Renal pelvis (tissue), 4 donors: ENCODE results near the gene STRA8. TPM values are rescaled to one million over a fixed set of nuclear protein-coding genes. Genes with fewer than 3 reads are reported as not detected.

Experiments used
- DNase-seq: peaks from one replicate; pipeline ENCODE4 v3.0.0-alpha.2; 2013
- polyA plus RNA-seq, 3 donors: library from polyadenylated mRNA; unstranded; fragments of 120-200 nt; gene quantifications; one replicate each; pipeline ENCODE4 v1.2.1, GENCODE V29; 2013; ENCODE audit not compliant: insufficient read length in 3 of 3

STRA8 gene
- polyA plus RNA-seq, 3 donors, result 0.17 to 0.53 (median 0.39) TPM

DNA sequence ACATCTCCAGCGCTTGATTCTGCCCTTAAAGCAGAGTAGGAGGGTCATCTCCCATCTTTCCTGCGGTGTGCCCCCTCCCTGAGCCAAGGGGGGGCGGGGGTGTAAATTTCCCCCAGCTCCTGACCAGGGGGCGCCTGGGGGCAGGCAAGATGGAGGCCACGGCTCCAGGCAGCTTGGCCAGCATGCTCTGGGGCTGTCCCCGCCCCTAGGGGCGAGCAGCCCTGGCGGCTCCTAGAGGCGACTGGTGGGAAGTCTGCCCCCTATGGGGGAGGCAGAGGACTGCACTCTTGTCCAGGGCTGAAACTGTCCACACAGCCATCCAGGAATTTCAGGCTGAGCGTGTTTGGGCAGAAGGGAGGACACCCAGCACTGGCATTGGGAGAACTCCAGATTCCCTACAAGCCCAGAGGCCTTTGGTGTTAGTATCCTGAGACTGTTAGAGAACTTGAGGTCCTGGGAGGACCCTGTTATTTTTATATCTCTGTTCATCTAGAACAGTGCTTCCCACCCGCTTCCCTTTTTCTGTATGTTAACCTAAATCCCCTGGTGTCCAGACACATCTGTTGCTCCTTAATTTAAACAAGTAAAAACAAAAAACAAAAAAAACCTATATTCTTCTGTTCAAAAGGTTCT, 4.6 kb downstream of the STRA8 start:
- no peak for DNase-seq

- no peak for DNase-seq
These were observed 5.6 kb downstream of the STRA8 start for GRCh38 chr7:135239263-135239662.

GRCh38 chr7:135240441-135240840, 6.8 kb downstream of the STRA8 start:
- no peak for DNase-seq

DNA sequence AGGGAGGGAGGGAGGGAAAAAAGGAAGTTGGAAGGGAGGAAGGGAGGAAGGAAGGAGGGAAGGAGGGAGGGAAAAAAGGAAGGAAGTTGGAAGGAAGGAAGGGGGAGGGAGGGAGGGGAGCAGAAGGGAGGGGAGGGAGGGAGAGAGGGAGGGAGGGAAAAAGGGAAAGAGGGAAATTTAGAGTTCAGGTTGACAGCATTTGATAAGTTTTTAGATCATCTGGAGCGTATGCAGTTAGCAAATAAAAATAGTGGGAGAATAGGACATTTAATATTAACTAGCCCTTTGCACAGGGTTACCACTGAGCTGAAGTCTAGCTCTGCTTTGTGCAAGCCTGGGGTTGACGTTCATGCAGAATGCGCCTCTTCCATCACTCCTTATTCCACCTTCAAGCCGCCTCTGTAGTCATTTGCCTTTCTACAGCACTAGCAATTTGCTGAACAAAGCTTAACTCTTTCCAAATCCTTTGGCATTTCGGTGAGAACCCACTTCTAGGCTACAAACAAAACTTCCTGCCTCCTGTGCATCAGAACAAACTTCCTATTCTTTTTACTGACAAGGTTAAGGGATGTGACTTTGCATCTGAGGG, 8.6 kb downstream of the STRA8 start:
- DNase-seq, result no peak

DNA sequence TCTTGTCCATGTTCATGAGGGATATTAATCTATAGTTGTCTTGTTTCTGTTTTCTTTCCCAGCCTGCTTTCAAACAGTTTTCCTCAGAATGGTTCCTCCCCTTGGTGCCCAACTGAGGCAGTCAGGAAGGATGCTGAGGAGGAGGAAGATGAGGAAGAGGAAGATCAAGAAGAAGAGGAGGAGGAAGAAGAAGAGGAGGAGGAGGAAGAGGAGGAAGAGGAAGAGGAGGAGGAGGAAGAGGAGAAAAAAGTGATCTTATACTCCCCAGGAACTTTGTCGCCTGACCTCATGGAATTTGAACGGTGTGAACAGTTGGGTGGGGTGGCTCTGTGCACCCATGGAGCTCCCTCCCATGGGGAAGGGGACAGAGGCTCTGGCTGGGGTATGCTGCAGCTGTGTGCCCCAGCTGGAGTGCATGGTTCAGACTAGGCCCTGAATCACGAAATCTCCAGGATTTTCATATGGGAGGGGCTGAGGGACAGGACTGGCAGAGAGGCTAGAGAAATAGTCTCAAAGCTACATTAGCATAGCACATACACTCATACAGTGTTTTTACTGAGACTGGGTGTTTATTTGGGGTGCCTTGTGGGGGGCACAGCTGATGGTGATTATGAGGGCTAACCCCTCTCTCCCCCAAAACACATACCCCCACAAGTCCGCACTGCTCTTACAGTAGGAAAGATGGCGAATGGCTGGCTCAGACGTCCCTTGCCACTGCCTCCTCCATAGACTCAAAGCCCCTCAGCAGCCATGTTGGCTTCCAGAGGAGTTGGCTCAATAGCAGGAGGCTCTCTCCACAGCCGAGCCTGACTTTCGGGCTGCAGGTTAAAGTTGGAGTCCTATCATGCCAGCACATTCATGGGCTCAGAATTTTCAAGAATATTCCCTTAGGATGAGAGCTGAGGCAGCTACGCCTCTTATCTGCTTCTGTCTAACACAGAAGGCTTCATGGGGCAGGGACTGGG, 11.9 kb downstream of the STRA8 start:
- no peak for DNase-seq

DNA sequence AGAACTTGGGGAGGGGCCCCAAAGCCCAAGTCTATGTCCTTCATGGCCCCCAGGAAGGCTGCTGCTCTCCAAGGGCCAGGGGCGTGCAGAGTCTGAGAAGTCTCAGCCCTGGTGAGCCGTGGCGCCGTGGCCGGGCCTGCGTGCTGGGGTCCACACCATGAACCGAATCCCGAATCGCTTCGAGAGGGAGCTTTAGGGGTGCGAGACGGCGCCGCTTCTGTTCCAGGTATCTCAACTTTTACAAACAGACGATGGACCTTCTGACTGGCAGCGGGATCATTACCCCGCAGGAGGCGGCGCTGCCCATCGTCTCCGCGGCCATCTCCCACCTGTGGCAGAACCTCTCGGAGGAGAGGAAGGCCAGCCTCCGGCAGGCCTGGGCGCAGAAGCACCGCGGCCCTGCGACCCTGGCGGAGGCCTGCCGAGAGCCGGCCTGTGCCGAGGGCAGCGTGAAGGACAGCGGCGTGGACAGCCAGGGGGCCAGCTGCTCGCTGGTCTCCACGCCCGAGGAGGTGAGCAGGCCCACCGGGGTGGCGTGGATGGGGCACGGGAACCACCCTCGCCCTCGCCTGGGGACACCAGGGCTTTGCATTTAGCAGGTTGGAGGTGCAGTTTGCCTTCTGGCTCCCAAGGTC, 12.7 kb downstream of the STRA8 start:
- DNase-seq, result no peak

GRCh38 chr7:135247746-135248471, 14.3 kb downstream of the STRA8 start:
- no peak for DNase-seq

DNA sequence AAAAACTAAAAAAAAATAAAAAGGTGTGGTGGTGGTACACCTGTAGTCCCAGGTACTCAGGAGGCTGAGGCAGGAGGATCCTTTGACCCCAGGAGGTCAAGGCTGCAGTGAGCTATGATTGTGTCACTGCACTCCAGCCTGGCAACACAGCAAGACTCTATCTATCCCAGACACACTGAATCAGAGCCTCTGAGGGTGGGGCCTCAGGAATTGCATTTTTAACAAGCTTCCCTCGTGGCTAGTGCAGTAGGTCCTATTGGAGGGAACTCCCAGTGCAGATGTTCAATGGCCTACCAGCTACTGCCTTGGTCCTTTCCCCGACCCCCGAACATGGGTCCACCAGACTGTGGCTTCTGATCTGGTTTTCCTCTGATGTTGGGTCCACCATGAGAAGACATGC, 14.9 kb downstream of the STRA8 start:
- no peak for DNase-seq

DNA sequence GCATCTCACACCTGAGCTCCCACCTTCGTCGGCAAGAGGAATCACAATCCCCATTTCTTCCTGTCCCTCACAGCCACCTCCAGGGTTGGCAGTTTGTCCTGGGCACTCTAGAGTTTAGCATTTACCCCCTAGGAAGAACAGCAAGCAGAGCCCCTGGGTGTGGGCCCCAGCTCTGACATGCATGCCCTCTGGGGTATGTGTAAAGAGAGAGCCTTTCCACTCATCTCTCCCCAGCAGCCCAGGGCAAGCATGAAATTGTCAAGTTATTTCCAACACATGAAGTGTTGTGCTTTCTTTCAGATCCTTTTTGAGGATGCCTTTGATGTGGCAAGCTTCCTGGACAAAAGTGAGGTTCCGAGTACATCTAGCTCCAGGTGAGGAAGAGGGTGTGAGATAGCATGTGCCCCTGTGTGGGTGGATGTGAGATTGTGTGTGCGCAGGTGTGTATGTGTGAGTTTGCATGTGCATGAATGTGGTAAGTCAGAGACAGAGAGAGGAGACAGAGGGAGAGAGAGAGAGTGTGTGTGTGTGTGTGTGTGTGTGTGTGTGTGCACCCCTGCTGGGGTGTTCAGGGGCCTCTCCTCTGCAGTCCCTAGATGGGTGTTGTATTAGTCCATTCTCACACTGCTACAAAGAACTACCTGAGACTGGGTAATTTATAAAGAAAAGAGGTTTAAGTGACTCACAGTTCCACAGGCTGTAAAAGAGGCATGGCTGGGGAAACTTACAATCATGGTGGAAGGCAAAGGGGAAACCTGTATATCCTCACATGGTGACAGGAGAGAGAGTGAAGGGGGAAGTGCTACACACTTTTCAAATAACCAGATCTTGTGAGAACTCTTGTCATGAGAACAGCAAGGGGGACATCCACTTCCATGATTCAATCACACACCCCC, 18.1 kb downstream of the STRA8 start:
- DNase-seq, result no peak

DNA sequence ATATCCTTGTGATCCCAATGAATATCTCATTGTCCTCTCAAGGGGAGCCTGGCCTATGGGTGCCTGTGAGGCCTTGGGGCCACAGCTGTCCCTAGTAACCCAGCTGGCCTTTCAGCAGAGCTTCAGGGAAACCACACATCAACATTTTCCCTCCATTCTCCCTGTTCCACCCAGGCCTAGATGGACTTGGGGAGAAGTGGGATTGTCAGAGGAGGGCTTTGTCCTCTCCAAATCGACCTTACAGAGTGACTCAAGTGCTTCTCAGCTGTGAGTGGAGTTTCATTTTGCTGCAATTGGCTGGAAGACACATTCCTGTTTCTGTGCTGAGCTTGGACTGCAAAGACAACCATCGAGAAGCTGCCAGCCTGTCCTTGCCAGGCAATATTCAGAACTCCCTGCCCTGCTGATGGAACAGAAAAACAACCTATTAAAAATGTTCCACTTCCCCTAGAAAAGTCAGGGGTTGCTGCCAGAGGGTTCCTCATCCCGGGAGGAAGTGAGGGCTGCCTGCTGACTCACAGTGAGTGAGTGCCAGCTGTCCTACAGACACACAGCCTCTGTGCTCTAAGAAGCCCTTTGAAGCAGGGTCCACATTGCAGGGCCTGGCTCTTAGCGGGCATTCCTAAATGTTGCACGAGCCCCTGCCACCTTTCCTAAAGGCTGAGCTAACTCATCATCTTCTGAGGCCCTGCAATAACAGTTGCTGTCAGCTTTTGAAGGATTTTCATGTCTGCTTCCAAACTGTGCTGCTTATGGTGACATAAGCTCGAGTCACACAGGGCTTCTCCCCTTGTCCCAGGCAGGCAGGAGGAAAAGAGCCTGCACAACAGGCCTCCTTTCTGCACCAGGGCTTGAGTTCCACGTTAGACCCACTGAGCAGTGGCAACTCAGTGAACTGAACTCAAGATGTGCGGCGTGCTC, 20.5 kb downstream of the STRA8 start:
- no peak for DNase-seq

DNA sequence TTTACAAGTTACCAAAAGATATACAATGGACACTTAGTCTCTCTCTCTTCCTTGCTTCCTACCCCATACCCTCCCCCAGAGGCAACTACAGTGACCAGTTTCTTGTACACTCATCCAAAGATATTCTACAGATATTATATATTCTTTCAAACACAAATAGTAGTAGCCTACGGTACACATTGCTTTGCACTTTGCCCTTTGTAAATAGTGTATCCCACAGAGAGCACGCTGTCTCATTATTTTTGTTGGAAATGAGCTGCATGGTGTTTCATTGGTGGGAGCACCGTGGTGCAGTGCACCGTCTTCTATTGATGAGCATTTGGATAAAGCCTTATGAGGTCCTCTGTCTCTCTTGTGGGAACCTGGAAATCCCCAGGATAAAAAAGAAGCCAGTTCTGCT, 24.2 kb downstream of the STRA8 start:
- DNase-seq, result no peak

- DNase-seq, result no peak
These were observed 24.9 kb downstream of the STRA8 start for GRCh38 chr7:135258585-135258984.

DNA sequence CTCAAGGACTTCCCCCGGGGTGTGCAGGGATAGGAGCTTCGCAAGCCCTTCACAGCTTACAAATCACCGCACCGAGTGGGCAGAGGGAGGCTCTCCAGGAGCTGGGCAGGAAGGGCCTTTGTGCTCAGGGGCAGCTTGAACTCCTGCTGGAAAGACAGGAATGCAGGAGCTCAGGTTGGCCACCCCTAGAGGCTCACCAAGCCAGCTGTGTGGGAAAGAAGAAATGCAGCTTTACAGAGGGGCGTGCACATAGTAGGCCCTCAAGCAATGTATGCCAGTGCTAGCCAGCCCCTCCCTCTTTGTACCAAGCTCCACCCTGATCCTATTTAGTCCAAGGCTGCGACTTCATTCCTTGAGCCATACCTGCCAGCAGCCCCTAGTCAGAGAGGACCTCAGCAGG, 26.1 kb downstream of the STRA8 start:
- DNase-seq, result no peak

DNA sequence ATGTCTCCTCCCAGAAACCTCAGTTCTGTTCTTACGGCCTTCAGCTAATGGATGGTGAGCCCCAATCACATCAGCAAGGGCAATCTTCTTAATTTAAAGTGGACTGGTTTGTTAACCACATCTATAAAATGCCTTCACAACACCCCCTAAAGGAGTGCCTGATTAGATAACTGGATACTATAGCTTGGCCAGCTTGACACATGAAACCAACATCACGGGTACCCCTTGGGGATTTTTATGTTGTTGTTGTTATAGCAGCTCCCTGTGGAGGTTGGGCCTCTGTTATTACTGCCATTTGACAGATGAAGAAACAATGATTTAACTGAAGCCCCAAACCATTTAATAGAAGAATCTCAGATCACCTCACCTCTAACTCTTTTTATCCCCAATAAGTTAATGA, 26.8 kb downstream of the STRA8 start:
- no peak for DNase-seq

GRCh38 chr7:135260930-135261721, 27.5 kb downstream of the STRA8 start:
- DNase-seq, result no peak

GRCh38 chr7:135262623-135263320, 29.1 kb downstream of the STRA8 start:
- no peak for DNase-seq

DNA sequence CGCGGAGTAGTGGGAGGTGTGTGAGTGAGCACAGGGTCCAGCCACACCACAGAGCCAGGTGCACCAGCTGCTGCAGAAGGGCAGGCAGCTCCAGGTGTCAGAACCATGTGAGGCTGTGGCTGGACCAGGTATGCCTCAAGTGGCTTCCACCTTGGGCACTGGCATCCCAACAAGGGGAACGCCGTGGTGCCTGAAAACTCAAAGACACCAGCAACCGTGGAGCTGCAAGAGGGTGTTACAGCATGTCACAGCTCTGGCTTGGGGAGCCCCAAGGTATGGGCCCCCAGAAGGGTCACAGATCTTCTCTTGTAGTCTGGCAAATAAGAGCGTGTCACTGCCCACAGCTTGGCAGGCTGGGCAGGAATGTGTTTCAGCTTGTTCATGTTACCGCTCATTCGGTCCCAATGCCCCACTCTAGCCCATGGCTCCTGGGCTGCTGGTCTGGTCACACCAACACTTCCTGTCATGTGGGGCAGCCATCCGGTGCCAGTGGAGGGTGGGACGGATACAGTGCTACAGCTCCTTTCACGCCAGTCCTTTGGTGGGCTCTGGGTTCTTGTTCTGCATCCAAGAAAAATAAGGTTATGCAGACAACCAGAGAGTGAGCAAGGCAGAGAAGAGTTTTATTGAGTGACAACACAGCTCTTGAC, 29.8 kb downstream of the STRA8 start:
- no peak for DNase-seq

DNA sequence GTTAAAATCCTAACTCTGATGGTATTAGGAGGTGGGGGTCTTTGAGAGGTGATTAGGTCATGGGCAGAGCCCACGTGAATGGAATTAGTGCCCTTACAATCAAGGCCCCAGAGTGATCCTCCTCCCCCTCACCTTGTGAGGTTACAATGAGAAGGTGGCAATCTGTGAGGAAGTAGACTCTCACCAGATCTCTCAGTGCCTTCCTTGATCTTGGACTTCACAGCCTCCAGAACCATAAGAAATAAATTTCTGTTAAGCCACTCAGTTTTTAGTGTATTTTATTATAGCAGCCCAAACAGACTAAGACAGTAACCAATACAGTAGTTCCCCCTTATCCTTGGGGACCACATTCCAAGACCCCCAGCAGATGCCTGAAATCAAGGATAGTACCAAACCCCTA, 32.0 kb downstream of the STRA8 start:
- DNase-seq, result no peak
